C4-2B (cell line): ENCODE measurements around the gene STXBP1.

Experiments used
- CTCF ChIP-seq: fragments of 450-650 bp; conservative IDR thresholded peaks from 2 replicates; pipeline ENCODE4 v1.5.1; 2017; ENCODE audit warnings: mild to moderate bottlenecking
- ZFX ChIP-seq: fragments of 450-650 bp; IDR thresholded peaks from 2 replicates; pipeline ENCODE4 v1.6.1; 2017

GRCh38 chr9:127698985-127699670 is 87.1 kb downstream of the STXBP1 start:
- no peak for TF ChIP-seq CTCF
- no peak for TF ChIP-seq ZFX
